Measurements from ENCODE around the gene ANKRD63.
A peak's percentile ranks its signal among the peaks of the same experiment; 100 is the strongest.

Gene ANKRD63

DNA sequence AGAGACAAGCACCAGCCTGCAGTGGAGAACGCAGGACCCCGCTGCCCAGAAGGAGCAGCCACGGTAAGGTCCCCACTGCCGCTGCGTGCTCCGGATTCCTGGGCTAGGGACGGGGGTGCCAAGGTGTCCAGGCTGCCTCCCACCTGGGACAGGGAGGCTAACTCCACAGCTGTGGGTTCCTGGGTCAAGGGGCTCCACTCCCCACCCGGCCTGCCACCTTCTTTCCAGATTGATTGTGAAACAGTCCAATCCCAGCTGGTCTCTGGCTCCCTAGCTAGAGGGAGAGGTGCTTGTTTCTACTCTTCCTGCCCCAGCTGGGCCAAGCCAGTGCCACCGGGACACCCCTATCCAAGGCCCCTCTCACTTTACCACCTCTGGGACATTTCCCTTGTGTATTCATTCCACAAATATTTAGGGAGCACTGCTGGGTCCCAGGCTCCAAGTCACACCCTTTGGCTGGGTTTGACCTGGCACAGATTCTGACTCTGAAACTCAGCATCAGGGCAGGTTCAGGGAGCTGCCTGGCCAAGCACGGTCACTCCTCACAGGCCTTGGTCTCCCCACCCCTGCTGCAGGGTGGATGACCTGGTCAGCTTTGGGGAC is 42.1 kb downstream of the ANKRD63 start:
- no peak for DNase-seq

DNA sequence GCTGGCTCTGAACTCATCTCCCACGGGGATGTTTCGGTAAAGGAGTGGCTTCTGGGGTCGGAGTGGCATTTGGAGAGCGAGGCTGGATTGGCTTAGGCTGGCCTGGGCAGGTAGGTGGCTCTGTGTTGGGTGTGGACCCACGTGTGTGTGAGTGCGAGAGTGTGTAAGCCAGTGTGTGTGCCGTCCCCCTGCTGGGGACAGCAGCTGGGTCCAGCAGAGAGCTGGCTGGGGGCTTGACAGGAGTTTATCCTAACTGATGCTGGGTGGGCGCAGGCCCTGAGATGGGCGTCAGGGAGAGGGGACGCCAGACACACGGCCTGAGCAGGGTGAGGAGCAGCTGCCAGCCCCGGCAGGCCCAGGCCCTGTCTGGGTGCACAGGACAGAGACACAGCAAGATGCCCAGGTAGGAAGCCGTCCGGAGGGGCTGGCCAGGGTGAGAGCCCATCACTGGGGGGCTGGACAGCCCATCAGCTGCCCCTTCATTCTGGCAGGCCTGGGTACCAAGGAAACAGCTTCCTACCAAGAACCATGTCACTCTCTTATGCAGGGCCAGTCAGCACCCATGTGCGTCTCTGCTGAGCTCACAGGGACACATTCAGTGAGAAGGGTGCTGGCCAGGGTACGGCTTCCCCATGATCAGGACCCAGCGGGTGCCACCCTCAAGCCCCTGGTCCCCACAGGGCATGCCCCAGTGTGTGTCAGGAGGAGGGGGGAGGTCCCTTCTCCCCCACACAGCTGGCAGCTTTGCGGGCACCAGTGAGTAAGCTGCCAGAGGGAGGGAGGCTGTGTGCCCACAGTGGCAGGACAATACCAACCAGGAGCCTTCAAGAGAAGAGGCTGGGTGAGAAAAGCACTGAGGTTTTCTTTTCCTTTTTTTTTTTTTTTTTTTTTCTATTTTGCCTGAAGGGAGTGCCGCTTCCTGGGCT is 42.9 kb downstream of the ANKRD63 start:
- DNase-seq: no peak

DNA sequence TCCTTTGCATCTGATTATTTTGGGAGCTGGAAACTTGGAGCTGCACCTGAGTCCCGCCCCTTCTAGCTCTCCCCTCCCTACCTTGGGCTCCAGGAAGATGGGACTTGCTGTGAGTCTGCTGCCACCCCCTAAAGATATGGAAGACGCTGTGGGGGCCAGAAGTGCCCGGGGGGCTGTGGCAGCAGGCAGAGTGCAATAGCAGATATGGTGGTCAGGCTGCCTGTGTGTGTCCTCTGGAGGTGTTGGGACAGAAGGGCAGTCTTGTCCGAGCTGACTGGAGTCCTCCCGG is 43.5 kb downstream of the ANKRD63 start:
- no peak for DNase-seq

DNA sequence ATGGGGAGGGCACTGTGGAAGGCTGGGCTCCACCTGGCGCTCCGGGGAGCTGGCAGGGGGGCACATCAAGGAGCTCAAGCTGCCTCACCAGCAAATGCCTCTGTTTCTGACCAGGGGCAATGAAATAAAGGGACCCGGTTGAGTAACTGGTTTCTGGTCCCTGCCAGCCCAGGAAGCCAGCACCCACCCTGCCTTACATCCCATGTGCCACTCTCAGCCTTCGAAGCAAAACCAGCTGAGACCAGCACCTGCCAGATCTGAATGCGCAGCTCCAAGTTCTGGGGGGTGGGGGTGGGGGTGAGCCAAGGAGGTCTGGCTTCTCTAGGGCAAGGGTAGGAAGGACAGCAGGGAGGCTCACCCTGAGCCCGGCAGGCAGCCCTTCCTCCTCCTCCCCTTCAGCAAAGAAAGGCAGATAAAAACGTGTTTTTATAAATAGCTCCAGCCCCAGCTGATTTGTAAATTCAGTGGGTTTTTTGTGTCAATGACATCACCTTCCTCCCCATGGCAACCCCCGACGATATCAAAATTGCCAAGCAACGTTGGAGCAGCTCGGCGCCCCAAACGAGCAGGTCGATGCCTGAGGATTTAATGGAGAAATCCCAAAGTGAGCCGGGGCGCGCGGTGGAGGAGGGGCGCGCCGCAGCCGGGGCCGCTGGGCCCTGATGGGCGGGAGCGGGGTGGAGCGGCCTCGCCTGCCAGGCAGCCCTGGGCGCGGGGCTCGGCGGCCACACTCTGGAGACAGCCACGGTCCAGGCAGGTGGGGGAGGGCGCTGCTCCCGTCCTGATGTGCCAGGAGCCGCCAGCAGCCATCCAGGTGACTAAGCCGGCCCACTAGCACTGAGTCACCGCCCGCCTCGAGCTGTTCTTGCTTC is 44.1 kb downstream of the ANKRD63 start, which contains the start of gene PAK6:
Gene PAK6 (plus strand): TSS at position 532 of the 872 bp plus-strand sequence. CDS start 25,723 bp downstream, outside the sequence.
- peak; percentile 13 for DNase-seq

DNA sequence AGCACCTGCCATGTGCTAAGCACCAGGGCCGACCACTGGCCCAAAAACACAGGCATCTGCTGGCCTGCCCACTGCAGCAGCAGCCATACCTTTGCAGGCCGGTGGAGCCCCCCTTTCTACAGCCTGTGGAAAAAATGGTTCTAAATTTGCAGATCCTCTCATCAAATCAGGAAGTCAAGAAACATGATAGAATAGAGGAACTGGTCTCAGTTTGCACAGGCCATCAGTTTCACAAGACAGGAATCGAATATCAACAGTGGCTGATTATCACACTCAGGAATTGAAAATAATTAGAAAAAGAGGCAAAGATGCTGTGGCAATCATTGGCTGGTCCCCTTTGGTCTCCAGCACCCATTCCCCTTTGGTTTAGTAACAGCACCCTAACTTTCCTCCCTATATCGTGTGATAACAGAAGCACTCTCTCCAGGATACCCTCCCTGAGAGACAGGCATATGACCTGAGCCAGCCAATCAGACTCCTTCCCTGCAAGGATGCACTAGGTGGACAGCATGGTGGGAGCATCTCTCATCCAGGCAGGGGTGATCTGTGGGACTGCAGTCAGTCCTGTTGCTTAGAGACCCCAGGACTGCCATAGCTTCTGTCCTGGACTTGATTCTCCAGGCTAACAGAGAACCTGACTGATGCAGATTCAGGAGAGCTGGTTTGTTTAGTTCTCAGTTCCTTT is 47.5 kb downstream of the ANKRD63 start:
- DNase-seq: no peak

DNA sequence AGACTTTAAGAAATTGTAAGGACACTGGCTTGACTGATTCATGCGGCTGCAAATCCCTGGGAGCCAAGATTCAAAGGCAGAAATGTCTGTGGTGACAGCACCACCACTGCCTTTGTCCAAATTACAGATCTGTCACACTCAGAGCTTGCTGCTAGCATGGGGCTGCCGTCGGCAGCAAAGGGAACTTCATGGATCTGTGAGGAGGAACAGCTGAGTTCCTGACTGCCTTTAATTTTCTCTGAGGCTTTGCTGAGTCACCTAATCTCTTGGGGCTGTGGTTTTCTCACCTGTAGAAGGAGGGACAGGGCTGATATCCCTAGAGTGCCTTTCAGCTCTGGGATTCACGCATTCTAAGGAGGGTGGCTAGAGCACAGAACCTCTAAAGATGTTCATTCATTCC is 48.1 kb downstream of the ANKRD63 start:
- DNase-seq: no peak

DNA sequence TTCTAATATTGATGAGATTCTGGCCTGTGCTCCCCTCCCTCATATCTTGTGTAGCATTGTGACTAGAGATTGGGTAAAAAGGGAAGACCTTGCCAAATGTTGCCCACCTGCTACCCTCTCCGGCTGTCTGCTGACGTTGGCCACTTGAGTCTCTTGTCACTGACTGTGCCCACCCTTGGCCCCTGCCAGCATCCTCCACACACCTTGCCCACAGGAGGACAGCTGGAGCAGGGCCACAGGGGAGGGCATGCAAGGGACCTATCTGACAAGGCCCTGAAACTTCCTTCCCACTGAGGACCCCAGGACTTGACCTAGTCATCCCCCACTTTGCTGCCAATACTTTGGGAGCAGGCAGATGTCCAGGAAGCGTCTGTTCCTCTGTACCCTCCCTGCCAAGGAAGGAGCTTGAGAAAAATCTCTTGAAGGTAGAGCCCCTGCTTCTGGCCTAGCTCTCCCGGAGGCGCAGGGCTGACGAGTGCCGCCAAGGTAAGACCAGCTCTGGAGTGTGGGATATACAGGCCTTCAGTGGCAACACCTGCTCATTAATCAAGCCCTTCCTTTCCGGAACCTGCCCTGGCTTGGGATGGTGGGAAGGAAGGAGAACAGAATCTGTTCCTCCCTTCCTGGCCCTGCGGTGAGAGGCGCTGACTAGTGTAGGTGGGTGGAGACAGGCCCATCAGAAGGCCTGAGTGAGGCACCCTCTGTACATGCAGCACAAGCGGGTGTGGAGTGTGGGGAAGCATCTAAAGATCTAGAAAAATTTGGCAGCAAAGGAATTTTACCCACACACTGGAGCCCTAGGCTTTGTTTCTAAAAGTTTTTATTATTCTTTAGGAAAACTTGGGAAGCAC is 48.9 kb downstream of the ANKRD63 start:
- no peak for DNase-seq

DNA sequence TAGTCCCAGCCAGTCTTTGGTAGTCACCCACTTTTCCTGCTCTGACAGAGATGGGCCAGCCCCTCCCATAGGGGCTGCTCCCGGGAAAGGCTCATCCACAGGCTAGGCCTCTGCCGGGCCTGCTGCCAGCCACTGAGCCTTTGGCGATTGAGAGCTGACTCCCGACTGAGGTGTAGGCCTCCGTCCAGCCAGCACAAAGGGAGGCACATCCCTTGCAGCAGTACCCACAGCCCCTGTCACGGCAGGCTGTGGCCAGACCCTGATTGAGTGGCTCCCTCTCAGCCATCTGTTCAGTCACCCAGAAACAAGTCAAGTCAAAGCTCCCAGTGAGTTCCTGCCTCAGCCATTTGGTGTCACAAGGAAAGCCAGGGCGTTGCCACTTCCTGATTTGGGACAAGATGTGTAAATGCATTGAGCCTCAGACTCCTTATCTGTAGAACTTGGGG is 50.2 kb downstream of the ANKRD63 start:
- no peak for DNase-seq

Data from CD4-positive, alpha-beta T cell treated with Interleukin-17A for 4 hours (primary cell).